Activated T-helper 17 cell treated with anti-CD3 and anti-CD28 coated beads, Interleukin-2, amount 50 U/mL, for 72 hours (primary cell): ENCODE measurements around the gene IDUA. TPM values are rescaled to one million over a fixed set of nuclear protein-coding genes. Genes with fewer than 3 reads are reported as not detected.
"Not testable (repeated sequence)": the region's sequence is repeated elsewhere in the genome, so short reads cannot be mapped to it uniquely, and the experiment has no call there.

ENCODE experiments used
- ATAC-seq: fragments of 150-1000 bp; cut with Tn5 transposase; replicated peaks from 2 replicates; pipeline ENCODE4 v1.10.0; 2021; ENCODE audit warnings: mild to moderate bottlenecking, moderate library complexity
- H3K27ac Mint-ChIP-seq: one replicate; pipeline ENCODE4 v1.8.0; 2022; ENCODE audit warnings: mixed read lengths
- H3K27me3 Mint-ChIP-seq: one replicate; pipeline ENCODE4 v1.8.0; 2022; ENCODE audit warnings: mixed read lengths
- H3K36me3 Mint-ChIP-seq: one replicate; pipeline ENCODE4 v1.8.0; 2022; ENCODE audit warnings: low read depth, mild to moderate bottlenecking, mixed read lengths
- H3K4me1 Mint-ChIP-seq: one replicate; pipeline ENCODE4 v1.8.0; 2022; ENCODE audit warnings: mixed read lengths
- H3K4me3 Mint-ChIP-seq: one replicate; pipeline ENCODE4 v1.8.0; 2022; ENCODE audit warnings: mild to moderate bottlenecking, mixed read lengths
- H3K9me3 Mint-ChIP-seq: one replicate; pipeline ENCODE4 v1.8.0; 2022; ENCODE audit warnings: mixed read lengths
- total RNA-seq, 2 donors: library from RNA; stranded (reverse); gene quantifications; one replicate each; pipeline ENCODE4 v1.2.3, GENCODE V29; 2022

IDUA gene
- total RNA-seq, 2 donors from 2014 or later: 14.9 to 16.4 TPM

DNA sequence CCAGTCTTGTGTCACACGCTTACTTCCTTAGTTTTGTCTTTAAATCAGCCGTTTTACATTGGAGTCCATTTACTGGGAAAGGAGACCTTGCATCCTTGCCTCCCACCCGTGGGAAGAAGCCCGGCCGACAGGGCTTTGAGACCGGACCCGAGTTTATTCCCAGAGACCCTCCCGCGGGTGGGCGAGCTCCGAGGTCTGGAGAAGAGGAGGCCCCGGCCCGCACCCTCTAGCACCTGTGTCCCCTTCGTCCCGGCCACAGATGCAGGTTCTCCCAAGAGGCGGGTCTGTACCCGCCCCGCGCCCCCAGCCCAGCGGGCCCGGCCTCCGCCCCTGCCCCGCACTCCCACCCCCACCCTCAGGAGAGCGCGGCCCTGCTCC lies 10.1 kb downstream of the IDUA start:
- Mint-ChIP-seq H3K27me3 (peaks cover 13% of the 10 kb centered on the region), H3K4me3 (no peak overlapping the region), H3K36me3 (no peaks in the 10 kb centered on the region), H3K9me3 (no peaks in the 10 kb centered on the region), H3K27ac (no peak overlapping the region), H3K4me1 (no peaks in the 10 kb centered on the region)
- ATAC-seq: peak; percentile 6

DNA sequence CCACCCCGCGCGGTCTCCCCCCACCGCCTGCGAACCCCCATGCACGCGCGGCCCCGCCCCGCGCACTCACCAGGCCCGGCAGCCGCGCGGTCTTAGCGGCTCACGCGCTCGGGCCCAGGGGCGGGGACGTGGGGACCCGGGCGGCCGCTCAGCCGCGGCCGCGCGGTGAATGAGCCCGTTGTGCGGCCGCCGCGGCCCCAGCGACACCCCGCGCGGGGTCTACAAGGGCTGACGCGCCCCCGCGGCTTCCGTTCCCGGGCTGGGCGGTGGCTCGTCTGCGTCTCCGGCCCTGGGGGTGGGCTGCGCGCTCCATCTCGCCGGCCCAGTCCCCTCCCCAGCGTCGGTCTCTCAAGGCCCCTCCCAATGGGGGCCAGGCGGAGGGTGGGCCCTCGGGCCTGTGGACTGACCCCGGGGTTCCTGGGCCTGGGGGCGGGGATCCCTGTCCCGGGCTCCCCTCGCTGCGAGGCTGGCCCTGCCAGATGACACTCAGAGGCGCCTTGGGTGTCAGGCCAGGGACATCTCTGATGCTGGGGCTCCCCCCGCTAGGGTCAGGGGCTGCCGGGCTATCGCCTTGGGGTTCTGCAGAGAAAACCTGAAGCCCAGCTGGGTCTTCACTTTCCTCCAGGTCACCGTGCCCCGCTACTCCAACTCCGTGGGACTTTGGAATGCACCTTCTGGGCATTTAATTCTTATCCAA lies 10.7 kb downstream of the IDUA start:
- H3K4me3 Mint-ChIP-seq: no peak overlapping the region
- H3K36me3 Mint-ChIP-seq: no peaks in the 10 kb centered on the region
- peaks cover 13% of the 10 kb centered on the region for H3K27me3 Mint-ChIP-seq
- no peaks in the 10 kb centered on the region for H3K9me3 Mint-ChIP-seq
- no peak overlapping the region for H3K27ac Mint-ChIP-seq
- peak; percentile 51 for ATAC-seq
- no peaks in the 10 kb centered on the region for H3K4me1 Mint-ChIP-seq

GRCh38 chr4:998096-998691 lies 11.3 kb downstream of the IDUA start:
- H3K4me3 Mint-ChIP-seq: no peak overlapping the region
- no peaks in the 10 kb centered on the region for H3K9me3 Mint-ChIP-seq
- no peak overlapping the region for H3K27ac Mint-ChIP-seq
- H3K27me3 Mint-ChIP-seq: peaks cover 13% of the 10 kb centered on the region
- no peaks in the 10 kb centered on the region for H3K4me1 Mint-ChIP-seq
- ATAC-seq: no peak
- no peaks in the 10 kb centered on the region for H3K36me3 Mint-ChIP-seq

GRCh38 chr4:999240-999863 lies 12.5 kb downstream of the IDUA start:
- H3K4me3 Mint-ChIP-seq, H3K9me3 Mint-ChIP-seq, H3K27ac Mint-ChIP-seq, H3K4me1 Mint-ChIP-seq, ATAC-seq, H3K36me3 Mint-ChIP-seq: not testable (repeated sequence)
- peaks cover 13% of the 10 kb centered on the region for H3K27me3 Mint-ChIP-seq

DNA sequence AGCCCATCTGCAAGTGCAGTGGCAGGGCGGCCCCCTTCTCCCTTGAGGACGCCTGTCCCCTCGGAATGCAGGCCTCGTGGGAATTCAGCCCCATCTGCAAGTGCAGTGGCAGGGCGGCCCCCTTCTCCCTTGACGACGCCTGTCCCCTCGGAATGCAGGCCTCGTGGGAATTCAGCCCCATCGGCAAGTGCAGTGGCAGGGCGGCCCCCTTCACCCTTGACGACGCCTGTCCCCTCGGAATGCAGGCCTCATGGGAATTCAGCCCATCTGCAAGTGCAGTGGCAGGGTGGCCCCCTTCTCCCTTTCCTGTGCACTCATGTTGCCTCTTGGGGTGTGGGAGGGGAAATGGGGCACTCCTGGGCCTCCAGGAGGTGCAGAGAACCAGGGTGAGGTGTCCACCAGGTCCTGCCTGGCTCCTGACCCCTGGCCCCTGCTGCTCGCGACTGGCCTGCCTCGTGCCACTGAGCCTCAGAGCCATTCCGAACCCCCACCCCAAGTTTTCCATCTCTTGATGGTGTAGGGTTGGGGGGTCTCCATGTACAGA lies 13.1 kb downstream of the IDUA start:
- Mint-ChIP-seq H3K27ac (no peak overlapping the region), H3K27me3 (peaks cover 18% of the 10 kb centered on the region), H3K9me3 (no peaks in the 10 kb centered on the region), H3K36me3 (no peaks in the 10 kb centered on the region), H3K4me3 (no peak overlapping the region), H3K4me1 (no peaks in the 10 kb centered on the region)
- no peak for ATAC-seq

- ATAC-seq: no peak
- H3K4me3 Mint-ChIP-seq: no peak overlapping the region
- H3K4me1 Mint-ChIP-seq: no peaks in the 10 kb centered on the region
These were observed 13.9 kb downstream of the IDUA start for GRCh38 chr4:1000686-1001260.

DNA sequence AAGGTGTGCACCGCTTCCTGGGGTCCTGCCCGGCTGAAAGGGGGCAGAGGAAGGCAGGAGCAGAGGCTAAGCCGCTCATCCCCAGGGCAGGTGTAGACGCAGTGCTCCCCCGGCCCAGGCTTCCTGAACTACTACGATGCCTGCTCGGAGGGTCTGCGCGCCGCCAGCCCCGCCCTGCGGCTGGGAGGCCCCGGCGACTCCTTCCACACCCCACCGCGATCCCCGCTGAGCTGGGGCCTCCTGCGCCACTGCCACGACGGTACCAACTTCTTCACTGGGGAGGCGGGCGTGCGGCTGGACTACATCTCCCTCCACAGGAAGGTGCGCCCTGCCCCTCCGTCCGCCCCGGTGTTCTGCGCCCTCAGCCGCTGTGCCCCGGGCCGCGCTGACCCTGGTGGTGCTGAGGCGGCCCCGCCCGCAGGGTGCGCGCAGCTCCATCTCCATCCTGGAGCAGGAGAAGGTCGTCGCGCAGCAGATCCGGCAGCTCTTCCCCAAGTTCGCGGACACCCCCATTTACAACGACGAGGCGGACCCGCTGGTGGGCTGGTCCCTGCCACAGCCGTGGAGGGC lies 14.8 kb downstream of the IDUA start:
- ATAC-seq: no peak
- H3K4me3 Mint-ChIP-seq: no peak overlapping the region
- no peaks in the 10 kb centered on the region for H3K36me3 Mint-ChIP-seq
- no peaks in the 10 kb centered on the region for H3K4me1 Mint-ChIP-seq
- H3K9me3 Mint-ChIP-seq: no peaks in the 10 kb centered on the region
- peaks cover 18% of the 10 kb centered on the region for H3K27me3 Mint-ChIP-seq
- no peak overlapping the region for H3K27ac Mint-ChIP-seq

More at GRCh38 chr4:1000686-1001260, 13.9 kb downstream of the IDUA start:
- Mint-ChIP-seq H3K27me3 (peaks cover 18% of the 10 kb centered on the region), H3K36me3 (no peaks in the 10 kb centered on the region), H3K9me3 (no peaks in the 10 kb centered on the region), H3K27ac (no peak overlapping the region)

DNA sequence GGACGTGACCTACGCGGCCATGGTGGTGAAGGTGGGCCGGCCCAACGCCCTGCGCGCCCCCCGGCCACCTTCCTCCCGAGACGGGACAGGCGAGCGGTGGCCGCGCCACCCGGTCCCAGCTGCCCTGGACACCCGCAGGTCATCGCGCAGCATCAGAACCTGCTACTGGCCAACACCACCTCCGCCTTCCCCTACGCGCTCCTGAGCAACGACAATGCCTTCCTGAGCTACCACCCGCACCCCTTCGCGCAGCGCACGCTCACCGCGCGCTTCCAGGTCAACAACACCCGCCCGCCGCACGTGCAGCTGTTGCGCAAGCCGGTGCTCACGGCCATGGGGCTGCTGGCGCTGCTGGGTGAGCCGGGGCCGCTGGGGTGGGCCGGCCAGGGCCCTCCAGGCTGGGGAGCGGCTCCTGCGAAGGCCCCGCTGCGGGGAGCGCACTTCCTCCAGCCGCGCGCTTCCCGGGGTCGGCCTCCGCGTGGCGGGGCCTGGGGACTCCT lies 15.3 kb downstream of the IDUA start:
- H3K9me3 Mint-ChIP-seq: no peaks in the 10 kb centered on the region
- no peak for ATAC-seq

DNA sequence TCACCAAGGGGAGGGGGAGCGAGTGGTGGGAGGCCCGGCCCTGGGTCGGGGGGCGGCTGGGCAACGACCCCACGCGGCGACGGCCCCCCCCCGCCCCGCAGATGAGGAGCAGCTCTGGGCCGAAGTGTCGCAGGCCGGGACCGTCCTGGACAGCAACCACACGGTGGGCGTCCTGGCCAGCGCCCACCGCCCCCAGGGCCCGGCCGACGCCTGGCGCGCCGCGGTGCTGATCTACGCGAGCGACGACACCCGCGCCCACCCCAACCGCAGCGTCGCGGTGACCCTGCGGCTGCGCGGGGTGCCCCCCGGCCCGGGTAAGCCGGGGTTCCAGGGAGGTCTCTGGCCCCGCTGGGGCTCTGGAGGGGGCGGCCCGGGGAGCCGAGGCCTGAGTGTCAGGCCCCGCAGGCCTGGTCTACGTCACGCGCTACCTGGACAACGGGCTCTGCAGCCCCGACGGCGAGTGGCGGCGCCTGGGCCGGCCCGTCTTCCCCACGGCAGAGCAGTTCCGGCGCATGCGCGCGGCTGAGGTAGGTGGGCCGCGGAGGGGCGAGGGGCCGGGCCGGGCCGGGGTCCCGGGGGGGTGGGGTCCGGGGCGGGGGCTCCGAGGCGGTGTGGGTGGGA lies 15.9 kb downstream of the IDUA start:
- H3K27me3 Mint-ChIP-seq: peaks cover 25% of the 10 kb centered on the region

More for the DNA sequence above, 15.3 kb downstream of the IDUA start:
- H3K27ac Mint-ChIP-seq: no peak overlapping the region
- H3K4me1 Mint-ChIP-seq: no peaks in the 10 kb centered on the region
- H3K4me3 Mint-ChIP-seq: no peak overlapping the region
- no peaks in the 10 kb centered on the region for H3K36me3 Mint-ChIP-seq
- H3K27me3 Mint-ChIP-seq: peaks cover 20% of the 10 kb centered on the region

GRCh38 chr4:1003271-1004070 lies 16.6 kb downstream of the IDUA start:
- Mint-ChIP-seq H3K27me3 (peaks cover 29% of the 10 kb centered on the region), H3K9me3 (no peaks in the 10 kb centered on the region), H3K4me1 (no peaks in the 10 kb centered on the region), H3K27ac (no peak overlapping the region), H3K36me3 (no peaks in the 10 kb centered on the region), H3K4me3 (no peak overlapping the region)
- no peak for ATAC-seq

More for the DNA sequence above, 15.9 kb downstream of the IDUA start:
- ATAC-seq: no peak
- Mint-ChIP-seq H3K9me3 (no peaks in the 10 kb centered on the region), H3K36me3 (no peaks in the 10 kb centered on the region), H3K27ac (no peak overlapping the region), H3K4me3 (no peak overlapping the region), H3K4me1 (no peaks in the 10 kb centered on the region)

DNA sequence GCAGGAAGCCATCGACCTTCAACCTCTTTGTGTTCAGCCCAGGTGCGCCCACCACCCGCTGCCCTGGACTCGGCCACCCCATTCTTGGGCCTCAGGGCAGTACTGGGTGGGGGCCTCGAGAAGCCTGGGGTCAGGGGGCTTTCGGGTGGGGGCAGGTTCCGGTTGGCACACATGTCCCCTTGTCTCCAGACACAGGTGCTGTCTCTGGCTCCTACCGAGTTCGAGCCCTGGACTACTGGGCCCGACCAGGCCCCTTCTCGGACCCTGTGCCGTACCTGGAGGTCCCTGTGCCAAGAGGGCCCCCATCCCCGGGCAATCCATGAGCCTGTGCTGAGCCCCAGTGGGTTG lies 17.2 kb downstream of the IDUA start:
- no peak overlapping the region for H3K4me3 Mint-ChIP-seq
- H3K9me3 Mint-ChIP-seq: no peaks in the 10 kb centered on the region
- no peak overlapping the region for H3K27ac Mint-ChIP-seq
- ATAC-seq: no peak
- H3K36me3 Mint-ChIP-seq: no peaks in the 10 kb centered on the region
- H3K27me3 Mint-ChIP-seq: peaks cover 32% of the 10 kb centered on the region
- H3K4me1 Mint-ChIP-seq: no peaks in the 10 kb centered on the region

DNA sequence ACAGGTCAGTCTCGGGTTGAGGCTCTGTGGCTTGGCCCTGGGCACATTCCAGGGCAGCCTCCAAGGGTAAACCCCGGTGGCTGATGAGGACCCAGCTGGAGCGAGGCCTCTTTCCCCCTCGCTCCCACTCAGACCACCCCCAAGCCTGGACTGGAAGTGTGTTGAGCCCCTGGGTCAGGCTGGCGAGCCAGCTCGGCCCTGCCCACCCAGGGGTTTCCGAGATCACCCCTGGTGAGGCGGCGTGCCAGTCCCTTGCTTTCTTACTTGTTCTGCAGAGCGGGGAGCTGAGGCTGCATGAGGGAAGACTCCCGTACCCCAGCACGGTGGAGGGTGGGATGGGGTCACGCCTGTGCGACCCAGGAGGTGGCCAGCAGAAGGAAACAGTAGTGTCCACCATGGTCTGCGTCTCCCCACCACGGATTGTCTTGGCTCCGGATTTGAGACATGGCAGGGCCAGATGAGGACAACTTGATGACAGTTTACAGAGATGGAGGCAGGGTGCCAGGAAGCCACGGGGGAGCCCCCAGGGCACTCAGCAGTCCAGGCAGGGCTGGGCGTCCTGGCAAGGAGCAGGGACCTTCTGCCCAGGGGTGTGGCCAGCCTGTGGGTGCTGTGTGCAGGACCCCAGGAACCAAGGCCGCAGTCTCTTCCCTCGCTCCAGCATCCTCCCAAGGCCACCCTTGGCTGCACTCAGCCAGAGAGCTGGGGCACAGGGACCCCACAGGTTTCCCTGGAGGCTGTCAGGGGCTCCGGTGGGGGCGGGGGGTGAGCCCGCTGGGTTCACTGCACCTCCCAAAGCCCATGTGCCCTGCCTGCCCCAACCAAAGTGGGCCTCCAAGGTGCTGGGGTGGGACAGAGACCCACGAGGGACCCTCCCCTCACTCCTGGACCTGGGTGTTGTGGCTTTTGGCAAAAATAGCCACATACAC lies 18.0 kb downstream of the IDUA start:
- Mint-ChIP-seq H3K27ac (no peak overlapping the region), H3K4me1 (no peaks in the 10 kb centered on the region), H3K9me3 (no peaks in the 10 kb centered on the region), H3K27me3 (peaks cover 29% of the 10 kb centered on the region), H3K4me3 (no peak overlapping the region), H3K36me3 (no peaks in the 10 kb centered on the region)
- ATAC-seq: no peak

- Mint-ChIP-seq H3K36me3 (no peaks in the 10 kb centered on the region), H3K4me3 (no peak overlapping the region), H3K27ac (no peak overlapping the region), H3K9me3 (no peaks in the 10 kb centered on the region), H3K27me3 (peaks cover 29% of the 10 kb centered on the region), H3K4me1 (peaks cover 4% of the 10 kb centered on the region)
- ATAC-seq: no peak
These were observed 20.0 kb downstream of the IDUA start for GRCh38 chr4:1006856-1007255.
